GM12873 (cell line): ENCODE data around the gene AGTRAP.

ENCODE experiments used
- TF ChIP-seq, protein P1 (sequence below): IDR thresholded peaks from 2 replicates; pipeline ENCODE4 v1.5.1; 2012; ENCODE audit warnings: low read depth, mild to moderate bottlenecking, moderate library complexity, low read length, control low read depth; ENCODE audit not compliant: insufficient read depth; ENCODE audit errors: missing control alignments

AGTRAP gene

DNA sequence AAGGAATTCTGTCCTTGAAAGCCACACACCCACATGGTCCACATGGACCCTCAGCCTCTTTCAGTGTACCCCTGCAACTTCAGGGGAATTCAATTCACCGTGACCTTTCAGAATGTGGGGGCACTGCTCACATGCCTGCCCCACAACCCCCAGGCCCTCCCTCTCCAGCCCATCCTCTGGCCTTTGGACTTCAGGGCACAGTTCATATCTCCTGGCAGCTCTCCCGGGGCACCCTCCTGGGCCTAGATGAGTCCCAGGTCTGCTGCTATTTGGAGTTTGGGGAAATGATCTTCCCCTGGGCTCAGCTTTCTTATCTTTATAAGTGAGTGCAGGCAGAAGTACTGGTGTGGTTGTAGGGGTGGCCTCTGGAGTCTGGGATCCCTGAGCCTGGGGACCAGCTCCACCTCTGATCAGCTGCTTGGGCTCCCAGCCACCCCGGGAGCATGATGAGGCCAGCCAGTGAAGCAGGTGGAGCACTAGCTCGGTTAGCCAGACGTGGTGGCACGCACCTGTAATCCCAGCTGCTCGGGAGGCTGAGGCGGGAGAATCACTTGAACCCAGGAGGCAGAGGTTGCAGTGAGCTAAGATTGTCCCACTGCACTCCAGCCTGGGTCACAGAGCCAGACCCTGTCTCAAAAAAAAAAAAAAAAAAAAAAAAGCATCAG lies 41.9 kb downstream of the AGTRAP start:
- TF ChIP-seq, protein P1, sequence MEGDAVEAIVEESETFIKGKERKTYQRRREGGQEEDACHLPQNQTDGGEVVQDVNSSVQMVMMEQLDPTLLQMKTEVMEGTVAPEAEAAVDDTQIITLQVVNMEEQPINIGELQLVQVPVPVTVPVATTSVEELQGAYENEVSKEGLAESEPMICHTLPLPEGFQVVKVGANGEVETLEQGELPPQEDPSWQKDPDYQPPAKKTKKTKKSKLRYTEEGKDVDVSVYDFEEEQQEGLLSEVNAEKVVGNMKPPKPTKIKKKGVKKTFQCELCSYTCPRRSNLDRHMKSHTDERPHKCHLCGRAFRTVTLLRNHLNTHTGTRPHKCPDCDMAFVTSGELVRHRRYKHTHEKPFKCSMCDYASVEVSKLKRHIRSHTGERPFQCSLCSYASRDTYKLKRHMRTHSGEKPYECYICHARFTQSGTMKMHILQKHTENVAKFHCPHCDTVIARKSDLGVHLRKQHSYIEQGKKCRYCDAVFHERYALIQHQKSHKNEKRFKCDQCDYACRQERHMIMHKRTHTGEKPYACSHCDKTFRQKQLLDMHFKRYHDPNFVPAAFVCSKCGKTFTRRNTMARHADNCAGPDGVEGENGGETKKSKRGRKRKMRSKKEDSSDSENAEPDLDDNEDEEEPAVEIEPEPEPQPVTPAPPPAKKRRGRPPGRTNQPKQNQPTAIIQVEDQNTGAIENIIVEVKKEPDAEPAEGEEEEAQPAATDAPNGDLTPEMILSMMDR: no peak

DNA sequence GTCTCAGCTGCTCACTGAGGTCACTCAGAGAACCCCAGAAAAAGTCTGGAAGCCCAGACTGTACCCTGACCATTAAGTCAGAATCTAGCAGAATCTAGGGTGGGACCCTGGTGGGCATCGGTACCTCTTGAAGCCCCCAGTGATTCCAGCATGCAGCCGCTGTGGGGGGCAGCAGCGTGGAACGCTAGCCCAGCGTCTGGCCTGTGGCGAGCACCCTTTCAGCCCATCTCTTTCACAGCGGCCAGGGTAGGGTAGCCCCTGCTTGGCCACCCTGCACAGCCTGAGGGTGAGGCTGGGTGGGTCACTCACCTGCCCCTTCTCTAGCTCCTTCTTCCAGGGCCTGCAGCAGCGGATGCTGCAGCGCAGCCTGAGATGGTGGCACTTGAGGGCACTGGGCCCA lies 42.4 kb downstream of the AGTRAP start:
- TF ChIP-seq, protein P1: no peak

DNA sequence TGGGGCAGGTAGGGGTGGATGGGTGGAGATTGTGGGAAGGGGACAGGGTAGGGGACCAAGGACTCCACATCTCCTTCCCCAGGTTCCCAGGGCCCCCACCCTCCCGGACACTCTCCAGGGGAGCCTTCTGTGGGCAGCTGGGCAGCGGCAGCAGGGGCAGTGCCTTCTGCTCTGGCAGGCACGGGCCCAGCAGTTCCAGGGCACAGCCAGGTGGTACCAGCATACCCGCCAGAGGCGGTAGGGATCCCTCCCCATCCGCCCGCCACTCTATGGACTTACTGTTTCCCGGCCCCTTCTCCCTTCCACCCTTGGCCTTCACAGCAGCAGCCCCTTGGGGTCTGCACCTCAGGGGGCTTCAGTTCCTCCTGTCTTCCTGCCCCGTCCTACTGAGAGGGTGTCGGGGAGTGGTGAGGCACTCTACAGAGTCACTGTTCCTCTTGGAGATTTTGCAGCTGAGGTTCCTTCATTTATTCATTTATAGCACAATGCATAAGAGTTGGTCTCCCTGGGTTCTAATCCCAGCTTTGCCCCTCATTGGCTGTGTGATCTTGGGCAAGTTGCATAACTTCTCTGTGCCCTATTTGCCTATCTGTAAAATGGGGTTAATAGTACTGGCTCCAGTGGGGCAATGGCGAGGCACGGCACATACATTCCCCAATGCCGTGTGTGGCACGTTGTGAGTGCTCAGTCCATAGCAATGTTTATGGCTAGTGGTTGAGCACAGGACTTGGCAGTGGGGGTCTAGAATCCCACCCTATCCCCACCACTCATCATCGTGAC lies 43.1 kb downstream of the AGTRAP start:
- TF ChIP-seq, protein P1: no peak

DNA sequence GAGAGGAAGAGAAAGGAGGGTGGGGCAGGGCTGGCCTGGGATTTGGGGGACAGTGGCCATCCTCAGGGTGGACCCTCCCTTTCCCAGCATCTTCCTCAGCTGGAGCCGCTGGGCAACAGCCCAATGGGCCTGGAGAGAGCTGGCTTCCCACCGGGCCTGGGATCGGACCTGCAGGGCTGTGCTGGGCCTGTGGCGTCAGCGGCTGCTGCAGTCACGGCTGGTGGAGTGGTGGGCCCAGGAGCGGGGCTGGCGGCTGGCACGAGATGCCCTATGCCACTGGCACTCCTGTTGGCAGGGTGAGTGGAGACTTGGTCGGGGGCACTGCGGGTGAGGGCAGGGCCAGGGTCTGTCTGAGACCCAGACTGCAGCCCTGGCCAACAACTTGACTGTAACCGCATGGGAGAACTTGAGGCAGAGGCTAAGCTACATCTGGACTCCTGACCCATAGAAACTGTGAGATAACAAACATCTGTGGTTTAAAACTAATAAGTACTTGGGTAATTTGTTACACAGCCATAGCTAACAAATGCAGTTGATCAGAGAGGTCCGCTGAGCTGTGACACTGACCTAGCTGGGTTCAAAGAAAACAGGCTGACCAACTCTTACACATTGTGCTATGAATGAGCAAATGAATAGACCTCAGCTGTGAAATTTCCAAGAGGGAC lies 43.9 kb downstream of the AGTRAP start:
- TF ChIP-seq, protein P1: no peak

DNA sequence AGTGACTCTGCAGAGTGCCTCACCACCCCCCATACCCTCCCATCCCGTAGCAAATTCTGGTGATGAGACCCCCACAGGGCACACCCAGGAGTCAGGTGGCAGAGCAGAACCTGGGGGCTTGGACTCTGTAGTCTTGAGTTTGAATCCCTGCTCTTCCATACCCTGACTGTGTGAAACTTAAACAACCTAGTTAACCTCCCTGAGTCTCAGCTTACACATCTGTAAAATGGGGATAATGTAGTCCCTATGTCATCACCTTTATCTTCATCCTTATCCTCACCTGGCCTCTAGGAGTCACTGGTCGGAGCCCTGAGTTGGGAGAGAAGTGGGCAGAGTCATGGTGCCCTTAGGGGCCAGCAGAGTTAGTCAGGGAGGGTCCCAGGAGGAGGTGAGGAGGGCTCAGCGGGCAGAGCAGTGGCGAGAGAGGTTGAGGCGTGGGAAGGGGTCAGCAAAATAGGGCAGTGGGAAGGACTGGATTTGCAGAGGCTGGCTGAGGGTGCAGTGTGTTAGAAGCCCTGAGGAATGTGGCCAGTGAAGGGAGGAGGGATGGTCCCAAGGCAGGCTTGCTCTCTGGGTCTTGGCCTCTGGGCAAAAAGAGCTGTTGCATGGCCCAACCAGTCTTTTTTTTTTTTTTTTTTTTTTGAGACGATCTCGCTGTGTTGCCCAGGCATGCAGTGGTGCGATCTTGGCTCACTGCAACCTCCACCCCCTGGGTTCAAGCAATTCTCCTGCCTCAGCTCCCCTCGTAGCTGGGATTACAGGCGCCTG lies 44.6 kb downstream of the AGTRAP start:
- TF ChIP-seq, protein P1: no peak

DNA sequence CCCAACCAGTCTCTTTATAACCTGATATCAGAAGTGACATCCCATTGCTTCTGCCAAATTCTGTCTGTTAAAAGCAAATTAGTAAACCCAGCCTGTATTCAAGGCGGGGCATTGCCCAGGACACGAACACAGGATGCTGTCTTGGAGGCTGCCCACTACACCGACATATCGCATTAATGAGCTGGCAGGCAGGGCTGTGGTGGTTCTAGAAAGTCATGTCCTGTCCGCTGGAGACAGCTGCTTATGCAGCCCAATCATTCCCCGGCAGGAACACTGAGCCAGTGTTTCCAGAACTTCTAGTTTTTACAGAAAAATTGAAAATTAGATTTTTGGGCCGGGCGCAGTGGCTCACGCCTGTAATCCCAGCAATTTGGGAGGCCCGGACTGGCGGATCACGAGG lies 45.4 kb downstream of the AGTRAP start:
- TF ChIP-seq, protein P1: no peak
